Lung microvascular endothelial cell (primary cell): Measurements from ENCODE around the gene TMEM200B. TPM values are rescaled to one million over a fixed set of nuclear protein-coding genes. Genes with fewer than 3 reads are reported as not detected.
"Not testable (repeated sequence)": the region's sequence is repeated elsewhere in the genome, so short reads cannot be mapped to it uniquely, and the experiment has no call there.

Experiments used
- DNase-seq, 2 donors: peaks; one replicate each; pipeline versions ENCODE4 v3.0.0 to v3.0.0-alpha.2; 2010; ENCODE audit warnings: low read depth in 2 of 2
- total RNA-seq: library from RNA; depleted of rRNA; stranded (reverse); fragments of >200 nt; gene quantifications from 2 replicates; pipeline ENCODE4 v1.2.1, GENCODE V29; 2014

TMEM200B gene
- total RNA-seq, result 0.20 and 0.22 TPM in 2 replicates

DNA sequence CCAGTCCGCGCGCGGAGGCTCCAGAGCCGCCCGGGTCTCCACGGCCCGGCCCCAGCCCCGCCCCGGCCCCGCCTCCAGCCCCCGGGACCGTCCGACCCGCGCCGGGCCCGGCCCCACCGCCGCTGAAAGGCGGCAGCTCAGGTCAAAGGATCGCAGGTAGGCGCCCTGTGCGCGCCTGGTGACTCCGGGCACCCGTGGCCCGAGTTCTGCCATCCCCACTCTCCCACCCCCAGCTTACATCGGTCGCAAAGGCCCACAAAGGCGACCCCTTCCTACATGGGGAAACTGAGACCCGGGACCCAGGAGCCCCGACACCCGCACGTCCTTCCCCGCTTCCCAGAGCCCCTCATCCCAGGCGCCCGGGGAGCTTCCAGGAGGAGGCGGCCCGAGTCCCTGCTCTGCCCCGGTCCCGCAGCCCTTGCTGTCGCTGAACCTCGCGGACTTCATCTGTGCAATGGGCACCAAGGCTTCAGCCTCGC, at the start of gene TMEM200B:
Gene TMEM200B, minus strand, starts transcription at position 17 of the 479 bp plus-strand sequence. CDS start 2,075 bp downstream, outside the sequence.
- no peak for DNase-seq

DNA sequence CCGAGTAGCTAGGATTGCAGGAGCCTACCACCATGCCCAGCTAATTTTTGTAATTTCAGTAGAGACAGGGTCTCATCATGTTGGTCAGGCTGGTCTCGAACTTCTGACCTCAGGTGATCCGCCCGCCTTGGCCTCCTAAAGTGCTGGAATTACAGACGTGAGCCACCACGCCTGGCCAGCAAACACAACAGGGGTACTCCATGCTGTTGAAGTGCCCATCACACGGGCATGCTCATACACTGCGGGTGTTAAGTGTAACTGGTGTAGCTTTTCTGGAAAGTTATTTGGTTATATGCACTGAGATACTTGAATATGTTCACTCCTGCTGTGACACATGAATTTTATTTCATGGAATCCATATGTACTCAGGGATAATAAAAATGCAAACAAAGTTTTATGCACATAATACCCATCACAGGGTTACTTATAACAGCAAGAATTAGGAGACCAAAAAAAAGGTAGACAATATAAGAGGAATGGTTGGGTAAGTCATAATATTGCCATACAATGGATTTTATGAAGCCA, 48.8 kb upstream of the TMEM200B start:
- no peak for DNase-seq

GRCh38 chr1:29171521-29171920, 47.8 kb upstream of the TMEM200B start:
- DNase-seq, result no peak

DNA sequence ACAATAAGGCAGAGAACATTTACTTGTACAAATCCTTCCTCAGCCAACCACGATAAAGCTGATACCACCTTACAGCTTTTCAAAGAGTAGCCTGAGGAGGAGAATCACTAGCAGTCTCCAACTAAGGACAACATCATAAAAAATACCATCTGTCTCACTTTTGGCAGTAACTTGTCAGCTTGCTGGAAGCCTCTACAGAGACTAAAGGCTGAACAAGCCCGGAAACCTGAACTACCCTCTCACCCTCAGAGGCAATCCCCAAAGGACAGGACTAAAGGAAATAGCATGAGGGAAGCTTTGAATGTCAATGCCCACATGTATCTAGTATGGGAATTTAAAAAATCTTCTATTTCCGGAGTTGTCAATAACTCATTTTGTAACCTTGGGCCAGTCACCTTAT, 47.4 kb upstream of the TMEM200B start:
- no peak for DNase-seq

- DNase-seq, result no peak
Observed at GRCh38 chr1:29169976-29170375, 46.3 kb upstream of the TMEM200B start.

DNA sequence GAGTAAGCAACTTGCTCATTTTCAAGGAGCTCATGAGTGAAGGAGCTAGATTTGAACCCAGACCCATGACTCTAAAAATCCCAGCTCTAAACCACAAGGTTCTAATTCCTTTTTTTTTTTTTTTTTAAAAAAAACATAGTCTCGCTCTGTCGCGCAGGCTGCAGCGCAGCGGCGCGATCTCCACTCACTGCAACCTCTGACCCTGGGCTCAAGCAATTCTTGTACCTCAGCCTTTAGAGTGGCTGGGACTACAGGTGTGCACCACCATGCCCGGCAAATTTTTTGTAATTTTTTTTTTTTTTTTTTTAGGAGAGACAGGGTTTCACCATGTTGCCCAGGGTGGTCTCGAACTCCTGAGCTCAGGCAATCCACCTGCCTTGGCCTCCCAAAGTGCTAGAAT, 44.2 kb upstream of the TMEM200B start:
- DNase-seq, result no peak

DNA sequence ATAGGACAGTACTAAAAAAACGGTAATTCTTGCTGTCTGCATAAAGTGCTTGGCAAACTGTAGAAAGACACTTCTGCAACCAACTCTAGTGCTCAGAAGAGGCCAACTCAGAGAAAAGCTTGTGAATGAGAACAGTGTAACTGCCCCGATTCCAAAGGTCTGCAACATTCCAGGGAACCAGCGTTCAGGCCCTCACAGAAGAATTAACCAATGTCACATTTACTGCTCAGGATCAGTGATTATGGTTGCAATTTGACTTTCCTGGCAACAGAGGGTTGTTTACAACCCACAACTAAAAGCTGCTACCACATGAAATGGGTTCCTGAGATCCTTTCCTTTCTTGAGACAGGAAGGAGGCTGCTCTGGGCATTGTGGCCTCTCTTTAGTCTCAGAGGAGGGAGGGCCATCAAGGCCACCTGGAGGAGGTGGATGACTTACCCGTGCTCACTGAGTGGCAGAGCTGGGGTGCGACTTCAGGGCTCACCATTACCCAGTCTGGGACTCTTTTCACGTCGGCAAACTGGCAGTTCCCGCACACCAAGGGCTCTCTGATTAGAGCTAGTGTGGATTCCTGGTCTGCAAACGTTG, 42.7 kb upstream of the TMEM200B start:
- DNase-seq, result no peak

DNA sequence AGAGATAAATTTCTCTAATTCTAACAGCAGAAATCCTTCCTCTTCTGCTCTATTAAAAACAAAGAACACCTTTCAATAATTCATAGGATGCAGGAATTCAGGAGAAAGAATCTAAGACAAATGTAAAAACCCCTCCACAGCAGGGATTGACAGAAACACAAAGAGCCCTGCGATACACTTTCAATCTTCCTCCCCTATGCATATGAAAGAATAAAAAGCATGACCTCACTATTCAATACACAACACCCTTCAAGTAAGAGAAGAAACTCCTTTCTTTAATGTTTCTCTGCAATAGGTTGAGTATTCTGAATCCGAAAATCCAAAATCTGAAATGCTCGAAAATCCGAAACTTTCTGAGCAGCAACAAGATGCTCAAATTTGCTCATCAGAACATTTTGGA, 40.9 kb upstream of the TMEM200B start:
- no peak for DNase-seq

- no peak for DNase-seq
Observed at GRCh38 chr1:29162476-29163138, 38.9 kb upstream of the TMEM200B start.

DNA sequence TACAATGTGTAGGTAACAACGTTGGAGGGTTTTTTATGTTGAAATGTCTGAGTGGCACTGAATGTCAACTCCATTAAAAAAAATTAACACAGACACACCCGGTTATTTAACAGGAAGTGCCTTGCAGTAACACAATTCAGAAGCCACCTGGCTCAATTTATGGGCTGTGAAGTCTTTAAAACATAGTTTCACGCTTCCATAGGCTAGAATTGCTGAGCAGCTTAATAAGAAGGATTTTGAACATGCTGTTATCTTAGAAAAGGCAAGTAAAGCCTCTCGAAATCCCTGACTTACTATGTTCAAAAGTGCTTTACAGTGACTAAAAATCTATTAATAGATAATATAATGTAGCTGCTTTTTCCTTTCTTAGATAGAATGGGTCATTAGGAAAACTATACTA, 38.3 kb upstream of the TMEM200B start:
- no peak for DNase-seq

DNA sequence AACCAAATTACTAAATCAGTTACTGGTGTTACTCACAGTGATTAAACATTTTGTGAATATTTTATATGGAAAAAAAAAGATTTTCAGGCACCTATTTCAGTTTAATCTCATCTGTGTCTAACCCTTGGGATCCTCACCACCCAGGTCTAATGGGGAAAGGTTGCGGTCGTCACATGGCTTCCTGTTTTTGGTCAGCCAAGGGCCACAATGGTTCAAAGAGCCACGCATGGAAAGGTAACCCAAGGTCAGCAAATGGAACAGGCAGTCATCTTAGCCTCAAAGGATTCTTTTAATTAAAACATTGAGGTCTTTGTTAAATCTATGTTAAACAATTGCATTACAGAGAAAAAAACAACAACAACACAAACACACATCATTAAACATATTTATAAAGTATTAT, 36.1 kb upstream of the TMEM200B start:
- no peak for DNase-seq

- no peak for DNase-seq
Observed at GRCh38 chr1:29157269-29157601, 33.5 kb upstream of the TMEM200B start.

GRCh38 chr1:29156543-29157268, 33.0 kb upstream of the TMEM200B start:
- peak; percentile 23 to 40 for DNase-seq

GRCh38 chr1:29152046-29152805, 28.5 kb upstream of the TMEM200B start:
- DNase-seq, result no peak

- DNase-seq, result not testable (repeated sequence)
Observed at GRCh38 chr1:29150346-29150745, 26.6 kb upstream of the TMEM200B start.

DNA sequence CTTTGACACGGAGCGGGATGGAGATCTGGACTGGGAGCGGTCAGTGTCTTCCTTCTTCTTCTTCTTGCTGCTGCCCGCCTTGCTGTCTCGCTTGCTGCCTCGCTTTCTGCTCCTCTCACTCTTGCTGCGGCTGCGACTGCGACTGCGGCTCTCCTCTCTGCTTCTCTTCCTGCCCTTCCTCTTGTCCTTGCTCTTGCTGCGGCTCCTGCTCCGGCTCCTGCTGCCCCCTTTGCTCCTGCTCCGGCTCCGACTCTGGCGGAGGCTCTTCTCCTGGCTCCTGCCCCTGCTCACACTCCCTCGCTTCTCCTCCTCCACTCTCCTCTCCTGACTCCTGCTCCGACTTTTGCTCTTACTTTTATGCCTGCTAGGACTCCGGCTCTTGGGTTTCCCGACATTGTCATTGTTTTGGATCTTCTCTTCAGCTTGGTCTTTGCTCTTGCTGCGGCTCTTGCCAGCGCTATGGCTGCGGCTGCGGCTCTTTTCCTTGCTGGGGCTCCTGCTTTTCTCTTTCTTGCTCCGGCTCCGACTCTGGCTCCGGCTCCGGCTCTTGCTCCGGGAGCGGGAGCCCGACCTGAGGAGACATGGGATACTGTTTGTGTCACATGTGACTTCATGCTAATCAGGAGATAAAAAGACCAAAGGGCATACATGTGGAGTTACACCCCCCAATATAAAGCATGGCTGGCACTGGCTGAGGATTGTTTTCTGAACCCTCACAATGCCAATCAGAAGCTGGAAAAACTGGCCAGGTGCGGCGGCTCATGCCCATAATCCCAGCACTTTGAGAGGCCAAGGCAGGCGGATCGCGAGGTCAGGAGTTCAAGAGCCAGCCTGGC, 25.2 kb upstream of the TMEM200B start:
- no peak for DNase-seq

GRCh38 chr1:29145739-29146437, 22.2 kb upstream of the TMEM200B start:
- peak in 1 of 2 donors; percentile 25 for DNase-seq

DNA sequence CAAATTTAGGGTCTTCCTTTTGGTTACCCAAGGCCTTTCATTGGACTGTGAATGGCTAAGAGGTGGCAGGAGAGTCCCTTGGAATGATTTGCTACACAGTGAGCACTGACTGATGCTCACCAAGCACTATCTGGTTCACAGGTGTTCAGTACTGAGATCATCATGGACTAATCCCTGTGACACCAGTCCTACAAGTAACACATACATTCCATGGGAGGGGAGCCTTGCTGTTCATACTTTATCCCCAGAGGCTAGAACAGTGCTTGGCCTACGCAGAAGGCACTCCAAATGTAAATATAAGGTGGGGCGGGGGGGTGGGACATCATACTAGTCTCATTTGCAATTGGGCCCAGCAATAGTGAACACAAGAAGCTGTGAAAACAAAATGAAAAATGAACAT, 20.5 kb upstream of the TMEM200B start:
- DNase-seq, result no peak

DNA sequence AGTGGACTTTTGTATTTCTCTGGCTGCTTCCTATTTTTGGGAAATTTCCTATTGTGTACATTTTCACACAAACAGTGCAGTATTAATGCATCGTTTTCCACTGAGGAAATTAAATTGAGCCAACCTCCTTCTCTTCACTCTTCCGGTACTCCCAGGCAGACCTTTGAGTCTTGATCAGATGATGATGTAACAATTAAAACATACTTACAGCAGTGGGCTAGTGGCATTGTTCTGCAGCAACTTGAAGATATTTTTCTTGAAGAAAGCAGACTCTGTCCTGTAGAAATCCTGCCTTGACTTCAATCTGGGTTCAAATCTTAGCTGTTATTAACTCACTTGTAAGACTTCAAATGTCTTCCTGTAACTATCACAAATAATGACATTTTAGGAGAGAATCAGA, 19.0 kb upstream of the TMEM200B start:
- DNase-seq, result no peak

GRCh38 chr1:29136391-29136915, 12.8 kb upstream of the TMEM200B start:
- no peak for DNase-seq
